Neural cell (in vitro differentiated cells): ENCODE measurements around the gene SEMA6A. TPM values are rescaled to one million over a fixed set of nuclear protein-coding genes. Genes with fewer than 3 reads are reported as not detected.

Source experiments
- H2AFZ ChIP-seq: fragments of 200-600, 300-800 bp; sonication (generic), shearing (Covaris generic); 2 replicates; pipeline ENCODE4 v1.6.0; 2014; ENCODE audit warnings: low read depth, mild to moderate bottlenecking, antibody characterized with exemption, low read length, moderate library complexity
- H3F3A ChIP-seq: fragments of 200-600 bp; shearing (Covaris generic); 2 replicates; pipeline ENCODE4 v1.6.1; 2016; ENCODE audit warnings: mild to moderate bottlenecking, moderate library complexity, mixed read lengths, antibody characterized with exemption, low read length; ENCODE audit not compliant: insufficient read depth, poor library complexity, severe bottlenecking
- H3K27ac ChIP-seq: fragments of 200-600, 300-800 bp; sonication (generic), shearing (Covaris generic); 2 replicates; pipeline ENCODE4 v1.5.1; 2014; ENCODE audit warnings: mild to moderate bottlenecking, low read length, moderate library complexity
- H3K27me3 ChIP-seq: fragments of 300-800, 200-600 bp; sonication (generic), shearing (Covaris generic); 2 replicates; pipeline ENCODE4 v1.6.0; 2014; ENCODE audit warnings: mild to moderate bottlenecking, low read depth, low read length, moderate library complexity; ENCODE audit not compliant: insufficient read depth
- H3K36me3 ChIP-seq: fragments of 300-800, 200-600 bp; sonication (generic), shearing (Covaris generic); 2 replicates; pipeline ENCODE4 v1.5.1; 2014; ENCODE audit warnings: mild to moderate bottlenecking, antibody characterized with exemption, low read length, moderate library complexity; ENCODE audit not compliant: insufficient read depth
- H3K4me2 ChIP-seq: fragments of 300-800, 200-600 bp; sonication (generic), shearing (Covaris generic); 2 replicates; pipeline ENCODE4 v1.6.0; 2014; ENCODE audit warnings: mild to moderate bottlenecking, low read length
- H3K4me3 ChIP-seq: fragments of 300-800, 200-600 bp; sonication (generic), shearing (Covaris generic); 2 replicates; pipeline ENCODE4 v1.5.1; 2014; ENCODE audit warnings: mild to moderate bottlenecking, low read length, moderate library complexity
- H3K79me2 ChIP-seq: fragments of 200-600 bp; shearing (Covaris generic); replicated peaks from 2 replicates; pipeline ENCODE4 v1.6.0; 2014; ENCODE audit warnings: mild to moderate bottlenecking, low read length, moderate library complexity; ENCODE audit not compliant: insufficient read depth
- H3K9ac ChIP-seq: fragments of 300-800, 200-600 bp; sonication (generic), shearing (Covaris generic); 2 replicates; pipeline ENCODE4 v1.6.1; 2016; ENCODE audit warnings: mild to moderate bottlenecking, low read length, mixed read lengths
- H3K9me2 ChIP-seq: fragments of 200-600 bp; shearing (Covaris generic); 2 replicates; pipeline ENCODE4 v1.6.1; 2016; ENCODE audit warnings: mild to moderate bottlenecking, low read length, mixed read lengths; ENCODE audit not compliant: insufficient read depth
- H3K9me3 ChIP-seq: fragments of 200-600, 300-800 bp; sonication (generic), shearing (Covaris generic); 2 replicates; pipeline ENCODE4 v1.6.1; 2016; ENCODE audit warnings: mild to moderate bottlenecking, mixed run types, low read length, moderate library complexity, mixed read lengths
- H4K20me1 ChIP-seq: fragments of 200-600 bp; shearing (Covaris generic); 2 replicates; pipeline ENCODE4 v1.6.1; 2016; ENCODE audit warnings: mild to moderate bottlenecking, mixed run types; ENCODE audit not compliant: insufficient read depth
- EP300 ChIP-seq: fragments of 450-650 bp; conservative IDR thresholded peaks from 2 replicates; pipeline ENCODE4 v1.6.1; 2014; ENCODE audit warnings: antibody characterized with exemption, mild to moderate bottlenecking, moderate library complexity; ENCODE audit not compliant: poor library complexity, severe bottlenecking
- EZH2 ChIP-seq: fragments of 200-600, 300-800 bp; shearing (Covaris generic), sonication (generic); IDR thresholded peaks from 2 replicates; pipeline ENCODE4 v1.6.1; 2014; ENCODE audit warnings: antibody characterized with exemption, low read length, borderline replicate concordance, mild to moderate bottlenecking; ENCODE audit not compliant: insufficient read depth, poor library complexity, severe bottlenecking
- MXI1 ChIP-seq: fragments of 450-650 bp; conservative IDR thresholded peaks from 2 replicates; pipeline ENCODE4 v1.6.1; 2014; ENCODE audit warnings: antibody characterized with exemption, mild to moderate bottlenecking; ENCODE audit not compliant: poor library complexity, severe bottlenecking
- POLR2AphosphoS5 ChIP-seq: IDR thresholded peaks from 2 replicates; pipeline ENCODE4 v1.6.1; 2012
- RAD21 ChIP-seq: fragments of 450-650 bp; conservative IDR thresholded peaks from 2 replicates; pipeline ENCODE4 v1.6.1; 2014; ENCODE audit warnings: antibody characterized with exemption, mild to moderate bottlenecking, moderate library complexity
- SMC3 ChIP-seq: fragments of 450-650 bp; conservative IDR thresholded peaks from 2 replicates; pipeline ENCODE4 v1.6.1; 2014; ENCODE audit warnings: antibody characterized with exemption, mild to moderate bottlenecking, moderate library complexity; ENCODE audit not compliant: poor library complexity
- TAF1 ChIP-seq: IDR thresholded peaks from 2 replicates; pipeline ENCODE4 v1.6.1; 2012; ENCODE audit warnings: low read depth
- polyA plus RNA-seq: library from polyadenylated mRNA; depleted of rRNA; stranded (reverse); fragments of >200 nt; gene quantifications from 2 replicates; pipeline ENCODE4 v1.2.3, GENCODE V29; 2014
- TF ChIP-seq, protein P1 (sequence below): IDR thresholded peaks from 2 replicates; pipeline ENCODE4 v1.6.1; 2012; ENCODE audit warnings: borderline replicate concordance
- TF ChIP-seq, protein P2 (sequence below): fragments of 450-650 bp; IDR thresholded peaks from 2 replicates; pipeline ENCODE4 v1.5.1; 2014; ENCODE audit warnings: antibody characterized with exemption, mild to moderate bottlenecking, moderate library complexity; ENCODE audit not compliant: poor library complexity, severe bottlenecking

The SEMA6A gene
- polyA plus RNA-seq, 1 donor from 2014 or later = 6.5 TPM

DNA sequence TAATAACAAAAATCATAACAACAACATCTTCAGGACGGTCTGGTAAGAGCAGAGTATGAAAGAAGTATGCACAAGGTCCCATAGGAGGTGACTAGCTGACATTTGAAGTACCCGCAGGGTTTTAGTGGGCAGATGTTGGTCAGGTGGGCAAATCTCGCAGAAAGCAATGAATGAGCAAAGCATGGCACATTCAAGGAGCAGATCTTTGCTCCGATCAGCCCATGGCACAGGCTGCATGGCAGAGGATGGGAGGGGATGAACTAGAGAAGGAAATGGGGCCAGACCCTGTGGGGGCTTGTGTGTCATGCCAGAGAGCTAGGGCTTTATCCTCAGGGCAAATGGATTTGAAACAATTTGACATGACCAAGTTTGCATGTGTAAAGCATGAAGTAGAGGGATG lies 90.0 kb downstream of the SEMA6A start:
- Histone ChIP-seq H3K79me2 (no peaks in the 10 kb centered on the region), H3K9me2 (no peaks in the 10 kb centered on the region), H3K9me3 (no peaks in the 10 kb centered on the region), H3F3A (no peaks in the 10 kb centered on the region), H3K4me3 (no peak overlapping the region), H3K4me2 (no peak overlapping the region), H2AFZ (no peak overlapping the region), H3K9ac (no peak overlapping the region), H3K36me3 (peaks cover 8% of the 10 kb centered on the region), H3K27ac (no peak overlapping the region), H4K20me1 (no peaks in the 10 kb centered on the region), H3K27me3 (no peaks in the 10 kb centered on the region)
- no peak for TF ChIP-seq POLR2AphosphoS5
- no peak for TF ChIP-seq SMC3
- no peak for TF ChIP-seq EP300
- TF ChIP-seq, protein P1, sequence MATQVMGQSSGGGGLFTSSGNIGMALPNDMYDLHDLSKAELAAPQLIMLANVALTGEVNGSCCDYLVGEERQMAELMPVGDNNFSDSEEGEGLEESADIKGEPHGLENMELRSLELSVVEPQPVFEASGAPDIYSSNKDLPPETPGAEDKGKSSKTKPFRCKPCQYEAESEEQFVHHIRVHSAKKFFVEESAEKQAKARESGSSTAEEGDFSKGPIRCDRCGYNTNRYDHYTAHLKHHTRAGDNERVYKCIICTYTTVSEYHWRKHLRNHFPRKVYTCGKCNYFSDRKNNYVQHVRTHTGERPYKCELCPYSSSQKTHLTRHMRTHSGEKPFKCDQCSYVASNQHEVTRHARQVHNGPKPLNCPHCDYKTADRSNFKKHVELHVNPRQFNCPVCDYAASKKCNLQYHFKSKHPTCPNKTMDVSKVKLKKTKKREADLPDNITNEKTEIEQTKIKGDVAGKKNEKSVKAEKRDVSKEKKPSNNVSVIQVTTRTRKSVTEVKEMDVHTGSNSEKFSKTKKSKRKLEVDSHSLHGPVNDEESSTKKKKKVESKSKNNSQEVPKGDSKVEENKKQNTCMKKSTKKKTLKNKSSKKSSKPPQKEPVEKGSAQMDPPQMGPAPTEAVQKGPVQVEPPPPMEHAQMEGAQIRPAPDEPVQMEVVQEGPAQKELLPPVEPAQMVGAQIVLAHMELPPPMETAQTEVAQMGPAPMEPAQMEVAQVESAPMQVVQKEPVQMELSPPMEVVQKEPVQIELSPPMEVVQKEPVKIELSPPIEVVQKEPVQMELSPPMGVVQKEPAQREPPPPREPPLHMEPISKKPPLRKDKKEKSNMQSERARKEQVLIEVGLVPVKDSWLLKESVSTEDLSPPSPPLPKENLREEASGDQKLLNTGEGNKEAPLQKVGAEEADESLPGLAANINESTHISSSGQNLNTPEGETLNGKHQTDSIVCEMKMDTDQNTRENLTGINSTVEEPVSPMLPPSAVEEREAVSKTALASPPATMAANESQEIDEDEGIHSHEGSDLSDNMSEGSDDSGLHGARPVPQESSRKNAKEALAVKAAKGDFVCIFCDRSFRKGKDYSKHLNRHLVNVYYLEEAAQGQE = no peak
- TF ChIP-seq, protein P2, sequence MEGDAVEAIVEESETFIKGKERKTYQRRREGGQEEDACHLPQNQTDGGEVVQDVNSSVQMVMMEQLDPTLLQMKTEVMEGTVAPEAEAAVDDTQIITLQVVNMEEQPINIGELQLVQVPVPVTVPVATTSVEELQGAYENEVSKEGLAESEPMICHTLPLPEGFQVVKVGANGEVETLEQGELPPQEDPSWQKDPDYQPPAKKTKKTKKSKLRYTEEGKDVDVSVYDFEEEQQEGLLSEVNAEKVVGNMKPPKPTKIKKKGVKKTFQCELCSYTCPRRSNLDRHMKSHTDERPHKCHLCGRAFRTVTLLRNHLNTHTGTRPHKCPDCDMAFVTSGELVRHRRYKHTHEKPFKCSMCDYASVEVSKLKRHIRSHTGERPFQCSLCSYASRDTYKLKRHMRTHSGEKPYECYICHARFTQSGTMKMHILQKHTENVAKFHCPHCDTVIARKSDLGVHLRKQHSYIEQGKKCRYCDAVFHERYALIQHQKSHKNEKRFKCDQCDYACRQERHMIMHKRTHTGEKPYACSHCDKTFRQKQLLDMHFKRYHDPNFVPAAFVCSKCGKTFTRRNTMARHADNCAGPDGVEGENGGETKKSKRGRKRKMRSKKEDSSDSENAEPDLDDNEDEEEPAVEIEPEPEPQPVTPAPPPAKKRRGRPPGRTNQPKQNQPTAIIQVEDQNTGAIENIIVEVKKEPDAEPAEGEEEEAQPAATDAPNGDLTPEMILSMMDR = no peak
- no peak for TF ChIP-seq TAF1
- no peak for TF ChIP-seq EZH2
- TF ChIP-seq RAD21 = no peak
- TF ChIP-seq MXI1 = no peak

DNA sequence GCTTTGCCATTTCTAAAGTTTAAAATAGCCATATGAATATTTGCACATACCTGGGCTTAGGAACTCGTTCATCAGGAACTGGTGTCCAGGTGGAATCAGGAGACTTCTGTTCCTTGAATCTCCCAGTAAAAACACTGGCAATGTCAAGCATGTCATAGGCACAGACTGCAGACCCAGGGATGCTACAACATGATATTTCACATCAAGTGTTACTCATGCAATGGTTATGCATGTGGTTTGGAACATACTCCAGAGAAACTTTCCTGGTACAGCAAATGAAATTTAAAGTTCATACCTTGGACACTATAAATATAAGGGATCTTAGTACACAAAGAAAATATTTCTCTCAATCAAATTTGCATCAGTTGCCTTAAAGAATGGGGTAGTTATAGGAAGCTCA lies 92.2 kb downstream of the SEMA6A start:
- Histone ChIP-seq H3K79me2 (no peaks in the 10 kb centered on the region), H3K27me3 (no peaks in the 10 kb centered on the region), H2AFZ (no peak overlapping the region), H3K27ac (no peak overlapping the region), H3F3A (no peaks in the 10 kb centered on the region), H3K4me3 (no peak overlapping the region), H4K20me1 (no peaks in the 10 kb centered on the region), H3K9ac (no peak overlapping the region), H3K9me2 (no peaks in the 10 kb centered on the region), H3K4me2 (no peak overlapping the region), H3K9me3 (peaks cover 2% of the 10 kb centered on the region), H3K36me3 (peaks cover 8% of the 10 kb centered on the region)
- no peak for TF ChIP-seq EP300
- no peak for TF ChIP-seq TAF1
- TF ChIP-seq RAD21 = no peak
- TF ChIP-seq EZH2 = no peak
- no peak for TF ChIP-seq SMC3
- TF ChIP-seq, protein P2 = no peak
- no peak for TF ChIP-seq MXI1
- TF ChIP-seq, protein P1 = no peak
- no peak for TF ChIP-seq POLR2AphosphoS5
